Measurements from ENCODE around the gene DHRSX.

GRCh38 chrX:2324151-2324550 lies 176.6 kb downstream of the DHRSX start:
- no peak for TF ChIP-seq CTCF (IDR thresholded peaks at IDR 0.05)
- TF ChIP-seq POLR2A (IDR thresholded peaks at IDR 0.05): no peak
